ENCODE data around the gene IRF6.
"Not testable (repeated sequence)": the region's sequence is repeated elsewhere in the genome, so short reads cannot be mapped to it uniquely, and the experiment has no call there.

Gene IRF6

DNA sequence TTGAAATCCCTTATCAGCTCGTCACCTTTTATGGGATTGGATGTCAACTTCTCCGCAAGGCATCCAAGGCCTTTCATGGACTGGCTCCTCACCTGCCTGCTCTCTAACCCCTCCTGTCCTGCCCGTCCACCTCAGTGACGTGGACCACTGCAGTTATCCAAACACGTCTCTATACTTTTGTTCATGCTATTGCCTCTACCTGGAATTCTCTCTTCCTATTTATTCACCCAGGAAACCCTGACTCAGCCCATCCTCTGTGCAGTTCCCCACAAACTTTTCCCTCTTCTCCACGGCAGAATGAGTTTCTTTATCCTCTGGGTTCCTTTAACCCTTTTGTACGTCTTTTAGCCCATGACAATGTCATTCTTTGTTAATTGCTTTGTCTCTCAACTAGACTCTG lies 16.8 kb upstream of the IRF6 start:
- no peak for FAIRE-seq

GRCh38 chr1:209820986-209821385 lies 15.0 kb upstream of the IRF6 start:
- no peak for FAIRE-seq

DNA sequence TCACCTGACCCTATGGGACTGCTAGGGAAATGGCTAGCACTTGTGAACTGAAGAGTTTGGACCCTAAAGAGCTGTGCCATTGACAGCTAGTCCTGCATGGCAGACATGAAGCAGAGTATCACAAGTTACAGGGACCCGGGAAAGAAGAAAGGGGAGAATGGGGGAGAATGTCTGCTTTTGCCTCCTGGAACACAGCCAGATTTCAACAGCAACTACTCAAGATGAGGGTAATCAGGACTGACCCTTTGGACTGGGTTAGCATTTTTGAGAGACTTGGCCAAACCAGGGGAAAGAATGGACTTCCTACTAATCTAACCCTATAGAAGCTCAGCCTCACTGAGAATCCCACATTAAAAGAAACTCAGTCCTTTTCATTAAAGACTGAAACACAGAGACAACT lies 13.1 kb upstream of the IRF6 start:
- no peak for FAIRE-seq

DNA sequence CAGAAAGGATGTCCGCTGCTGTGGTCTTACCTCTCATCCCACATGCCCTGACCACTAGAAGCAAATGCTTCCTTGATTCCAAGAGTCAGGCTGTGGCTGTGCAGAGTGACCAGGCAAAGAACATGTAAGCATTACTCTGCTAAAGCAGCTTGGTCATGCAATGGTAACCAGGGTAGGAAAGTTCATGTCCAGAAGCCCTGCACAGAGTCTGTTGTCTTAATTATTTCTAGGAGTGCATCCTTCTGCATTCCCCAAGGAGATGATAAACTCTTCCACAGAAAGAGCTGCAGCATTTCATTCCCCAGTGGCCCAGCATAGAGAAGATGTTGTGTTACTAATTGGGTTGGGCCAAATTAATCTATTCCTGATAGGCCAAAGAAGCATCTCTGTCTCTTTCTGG lies 11.7 kb upstream of the IRF6 start:
- no peak for FAIRE-seq

GRCh38 chr1:209816923-209817322 lies 11.0 kb upstream of the IRF6 start:
- no peak for FAIRE-seq

DNA sequence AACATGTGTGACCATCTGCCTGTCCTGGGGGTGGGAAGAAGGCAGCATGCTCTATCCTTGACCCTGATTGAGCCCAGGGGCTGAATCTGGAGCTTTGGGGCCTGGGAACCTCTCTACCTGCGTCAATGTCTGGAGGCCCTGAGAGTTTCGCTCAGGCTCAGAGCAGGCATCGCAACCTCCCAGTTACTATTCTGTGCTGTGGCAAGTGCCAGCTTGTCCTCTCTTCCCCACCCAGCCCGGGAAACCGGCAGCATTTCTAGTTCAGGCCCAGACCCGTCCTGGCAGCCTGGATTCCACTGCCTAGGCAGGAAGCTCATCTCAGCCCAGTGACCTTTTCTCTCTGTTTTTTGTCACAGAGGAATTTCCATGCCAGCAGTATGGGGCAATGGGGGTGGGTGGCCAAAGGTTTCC lies 10.0 kb upstream of the IRF6 start:
- FAIRE-seq, result no peak

GRCh38 chr1:209815490-209815889 lies 9.5 kb upstream of the IRF6 start:
- no peak for FAIRE-seq

DNA sequence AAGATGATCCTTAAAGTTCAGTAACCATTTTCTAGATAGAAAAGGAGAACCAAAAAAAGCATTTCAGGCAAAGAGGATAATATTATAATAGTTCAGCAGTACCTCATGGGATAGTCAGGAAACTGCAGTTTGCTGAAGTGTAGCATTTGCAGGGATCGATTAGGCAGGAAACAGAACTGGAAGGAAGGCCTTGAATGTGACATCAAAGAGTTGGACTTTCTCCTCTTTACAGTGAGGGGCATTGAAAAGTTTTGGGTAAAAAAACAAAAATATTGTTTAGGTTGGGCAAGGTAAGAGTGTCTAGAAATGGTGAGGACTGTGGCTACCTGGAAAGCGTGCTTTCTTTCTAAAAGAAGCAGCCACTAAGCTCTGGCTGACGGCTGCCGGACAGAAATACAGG lies 8.0 kb upstream of the IRF6 start:
- no peak for FAIRE-seq

DNA sequence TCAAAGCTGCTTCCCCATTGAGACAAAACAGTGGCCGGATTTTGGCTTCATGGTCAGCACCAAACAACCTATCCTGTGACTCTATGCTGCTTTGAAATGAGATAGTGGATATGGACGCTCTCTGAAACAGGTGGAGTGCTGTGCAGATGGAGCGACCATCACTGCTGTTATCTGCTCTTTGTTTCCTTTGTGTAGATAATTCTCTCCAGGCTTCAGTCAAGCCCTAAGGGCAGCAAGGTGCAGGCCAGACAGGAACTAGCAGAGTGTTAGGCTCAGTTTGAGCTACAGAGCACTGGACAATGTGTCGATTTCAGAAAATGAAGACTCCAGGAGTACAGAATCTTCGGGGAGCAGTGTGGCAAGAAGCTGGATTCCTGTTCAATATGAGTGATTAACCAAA lies 4.8 kb upstream of the IRF6 start:
- no peak for FAIRE-seq

GRCh38 chr1:209809611-209810010 lies 3.7 kb upstream of the IRF6 start:
- no peak for FAIRE-seq

DNA sequence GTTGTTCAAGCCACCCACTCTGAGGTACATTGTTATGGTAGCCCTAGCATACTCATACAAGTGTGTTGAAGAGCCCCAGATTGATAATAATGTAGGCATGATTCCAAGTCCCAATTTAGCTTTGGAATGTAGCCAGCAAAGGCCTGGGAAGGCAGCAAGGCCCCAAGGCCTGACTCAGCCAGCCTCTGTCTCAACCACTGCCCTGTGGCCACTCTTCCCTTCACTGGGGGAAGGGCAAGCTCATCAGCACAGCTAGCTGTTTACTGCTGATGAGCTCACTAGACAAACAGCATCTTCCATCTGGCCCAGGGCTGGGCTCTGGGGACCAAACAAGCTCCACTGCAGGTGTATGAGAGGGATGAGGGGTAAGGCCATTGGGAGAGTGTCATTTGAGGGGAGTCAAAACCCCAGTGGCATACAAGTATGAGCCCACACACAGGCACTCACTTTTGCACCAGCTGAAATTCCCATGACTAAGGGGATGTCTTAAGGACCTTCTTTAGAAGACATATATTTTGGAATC lies 2.2 kb upstream of the IRF6 start:
- FAIRE-seq, result no peak

DNA sequence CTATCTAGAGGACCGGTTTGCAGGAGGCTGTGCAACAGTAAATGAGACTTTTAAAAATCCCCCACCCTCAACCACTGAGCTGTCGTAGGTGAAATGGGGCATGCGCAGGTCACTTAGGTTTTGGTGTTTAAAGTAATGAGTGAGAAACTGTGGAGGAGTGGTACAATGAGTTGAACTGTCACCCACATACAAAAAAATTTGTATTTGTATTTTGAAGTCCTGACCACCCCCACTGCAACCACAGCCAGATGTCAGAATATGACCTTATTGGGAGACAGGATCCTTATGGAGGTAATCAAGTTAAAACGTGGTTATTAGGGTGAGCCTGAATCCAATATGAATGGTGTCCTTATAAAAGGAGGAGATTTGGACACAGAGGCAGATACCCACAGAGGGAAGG lies 1.6 kb upstream of the IRF6 start:
- FAIRE-seq, result no peak

- FAIRE-seq, result no peak
These were observed 581 bp downstream of the IRF6 start for GRCh38 chr1:209805341-209805781.

DNA sequence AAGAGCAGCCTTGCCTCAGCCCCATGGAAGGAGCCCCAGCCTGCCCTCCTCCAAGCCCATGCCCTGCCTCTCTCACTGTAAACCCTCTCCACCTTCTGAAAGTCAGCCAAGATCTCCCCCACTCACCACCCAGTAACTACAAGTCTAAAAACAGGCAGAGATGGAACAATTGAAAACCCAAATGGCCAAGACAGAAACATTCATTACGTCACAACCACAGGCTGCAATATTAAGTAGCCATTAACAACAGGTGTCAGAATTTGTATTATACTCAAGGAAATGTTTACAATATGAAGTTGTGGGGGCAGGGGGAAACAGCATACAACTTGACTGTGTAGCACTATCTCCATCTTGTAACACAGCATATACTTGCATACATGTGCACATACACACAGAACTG lies 2.4 kb downstream of the IRF6 start:
- FAIRE-seq, result no peak

- no peak for FAIRE-seq
These were observed 3.2 kb downstream of the IRF6 start for GRCh38 chr1:209802780-209803152.

- no peak for FAIRE-seq
These were observed 3.7 kb downstream of the IRF6 start for GRCh38 chr1:209802117-209802779.

DNA sequence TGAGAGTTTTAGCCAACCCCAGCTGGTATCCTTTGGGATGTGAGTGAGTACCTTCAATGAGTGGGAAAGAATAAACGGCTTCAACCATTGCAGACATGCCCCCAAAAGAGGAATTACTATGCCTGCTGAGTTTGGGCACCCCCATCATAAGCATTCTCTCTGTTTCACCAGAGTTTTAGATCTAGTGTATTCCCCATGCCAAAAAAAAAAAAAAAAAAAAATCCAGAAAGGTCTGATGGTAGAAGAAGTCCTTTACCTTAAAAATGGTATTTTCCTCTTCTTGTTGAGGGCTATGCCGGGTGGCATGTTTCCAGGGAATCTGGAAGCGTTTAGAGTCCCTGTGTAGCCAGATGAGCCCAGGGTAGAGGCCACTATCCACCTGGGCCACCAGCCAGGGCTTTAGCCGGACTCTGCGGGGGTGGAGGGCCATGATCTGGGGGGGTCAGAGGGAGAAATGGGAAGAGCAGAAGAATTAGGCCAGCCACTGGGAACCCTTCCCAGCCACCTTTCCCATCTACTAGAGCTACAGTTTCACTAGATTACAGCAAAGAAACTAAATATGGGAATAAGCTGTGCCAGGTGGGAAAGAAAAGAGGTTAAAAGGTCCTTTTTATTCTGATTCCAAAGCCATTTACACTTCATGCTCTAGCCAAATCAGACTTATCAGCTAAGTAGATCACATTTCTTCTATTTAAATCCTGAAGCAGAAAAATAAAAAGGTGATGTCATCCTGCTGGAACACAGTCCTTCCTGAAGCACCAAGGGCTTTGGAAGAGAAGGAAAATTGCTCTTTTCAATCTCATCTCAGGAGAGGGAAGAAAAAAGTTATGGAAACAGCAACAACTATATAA lies 4.7 kb downstream of the IRF6 start:
- no peak for FAIRE-seq

DNA sequence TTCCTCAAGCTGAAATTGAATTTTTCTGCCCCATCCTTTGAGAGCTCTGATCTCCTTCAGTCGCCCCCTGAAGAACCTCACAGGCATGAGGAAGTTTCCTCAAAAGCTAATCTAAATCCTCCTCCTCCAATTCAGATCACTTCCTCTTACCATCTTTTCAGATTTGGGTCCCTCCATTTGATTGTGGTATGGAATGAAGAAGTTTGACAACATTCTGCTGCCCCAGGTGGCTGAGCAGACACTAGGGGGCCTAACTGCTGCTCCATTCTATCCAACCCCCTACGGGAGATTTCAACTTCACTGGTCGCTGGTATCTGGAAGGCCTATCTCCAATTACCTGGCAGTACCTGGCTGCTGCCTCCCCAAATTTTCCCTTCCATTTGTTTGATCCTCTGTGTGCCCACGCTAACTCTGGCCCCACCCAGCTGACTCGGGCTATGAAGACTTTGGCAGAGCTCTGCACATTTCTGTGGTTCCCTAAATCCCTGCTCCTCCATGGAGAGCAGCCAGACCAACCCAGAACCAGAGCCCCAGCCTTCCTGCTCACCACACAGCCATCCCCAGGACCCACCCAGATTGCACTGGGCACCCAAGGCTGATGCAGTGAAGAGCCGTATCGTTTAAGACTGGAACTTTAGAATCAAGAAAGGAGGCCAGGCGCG lies 7.8 kb downstream of the IRF6 start:
- FAIRE-seq, result no peak

GRCh38 chr1:209793711-209794110 lies 12.2 kb downstream of the IRF6 start:
- not testable (repeated sequence) for FAIRE-seq

DNA sequence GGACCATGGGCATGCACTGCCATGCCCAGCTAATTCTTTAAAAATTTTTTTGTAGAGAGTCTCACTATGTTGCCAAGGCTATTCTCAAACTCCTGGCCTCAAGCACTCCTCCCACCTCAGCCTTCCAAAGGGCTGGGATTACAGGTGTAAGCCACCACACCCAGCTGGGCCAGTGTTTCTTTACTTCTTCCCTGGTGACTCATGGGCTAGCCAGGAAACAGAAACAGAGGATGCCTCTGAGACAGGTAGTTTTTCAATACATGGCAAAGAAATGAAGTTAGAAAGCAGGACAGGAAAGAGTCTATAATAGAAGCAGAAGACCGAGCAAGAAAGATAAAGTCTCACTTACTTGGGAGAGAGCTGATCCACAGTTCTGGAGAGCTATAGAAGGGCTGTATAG lies 14.0 kb downstream of the IRF6 start:
- no peak for FAIRE-seq

GRCh38 chr1:209790286-209791193 lies 15.4 kb downstream of the IRF6 start:
- no peak for FAIRE-seq

- FAIRE-seq, result no peak
These were observed 16.7 kb downstream of the IRF6 start for GRCh38 chr1:209789245-209789644.

DNA sequence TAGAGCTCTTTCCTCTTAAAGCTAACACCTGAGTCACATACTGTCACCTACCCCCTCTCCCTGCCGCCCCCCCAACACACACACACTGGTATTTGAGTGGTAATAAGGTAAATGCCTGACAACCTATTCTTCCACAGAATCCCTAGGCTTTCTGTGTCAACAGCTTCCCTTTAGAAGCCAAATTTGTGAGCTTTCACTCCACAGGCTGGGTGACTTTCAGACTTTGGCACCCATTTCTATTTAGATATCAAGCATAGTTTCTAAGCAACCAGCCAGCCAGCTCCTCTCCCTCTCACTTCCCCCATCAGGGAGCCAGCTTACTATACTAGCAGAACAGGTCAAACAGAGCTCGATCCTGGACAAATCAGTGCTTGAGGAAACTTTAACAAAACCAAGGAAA lies 18.4 kb downstream of the IRF6 start:
- FAIRE-seq, result no peak

Measured in TTC549 (cell line).